ENCODE data around the gene HNRNPF.
A peak's percentile ranks its signal among the peaks of the same experiment; 100 is the strongest.

Gene HNRNPF

DNA sequence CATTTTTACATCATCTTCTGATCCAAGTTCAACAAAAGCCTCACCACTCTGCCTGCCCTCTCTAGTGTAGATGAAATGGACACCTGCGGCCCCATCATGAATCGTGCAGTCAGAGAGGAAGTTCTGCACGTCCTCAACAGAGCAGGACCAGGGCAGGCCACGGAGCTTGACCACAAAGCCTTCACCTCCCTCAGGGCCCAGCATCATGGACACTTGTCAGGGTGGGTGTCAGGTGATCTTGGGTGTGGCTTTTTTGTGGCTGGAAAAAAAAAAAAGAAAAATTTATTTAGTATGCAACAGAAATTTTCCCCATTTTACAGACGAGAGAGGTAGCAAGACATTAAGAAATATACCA is 21.3 kb downstream of the HNRNPF start:
- H4K8ac ChIP-seq (ENCODE audit: low read depth, low read length) = no peak overlapping the region
- H3K9ac ChIP-seq (ENCODE audit: low read length) = no peak overlapping the region
- H2AK5ac ChIP-seq (ENCODE audit: low read length) = no peak overlapping the region
- no peak overlapping the region for H3K4me2 ChIP-seq (ENCODE audit: low read length)
- H3K79me1 ChIP-seq (ENCODE audit: low read length) = no peaks in the 10 kb centered on the region
- H3K14ac ChIP-seq (ENCODE audit: low read length) = no peak overlapping the region
- H4K12ac ChIP-seq (ENCODE audit: low read depth, low read length) = no peak overlapping the region
- no CpG with 5 or more reads among the region's 5 CpGs for whole genome bisulfite sequencing (ENCODE audit: extremely low coverage, insufficient coverage, insufficient read length)
- H3K4ac ChIP-seq (ENCODE audit: low read depth, low read length) = no peak overlapping the region
- H3K4me3 ChIP-seq (ENCODE audit: low read depth, low read length) = peak overlapping the region; percentile 3
- H3K18ac ChIP-seq (ENCODE audit: low read length) = peak overlapping the region; percentile 18
- H3K27ac ChIP-seq (ENCODE audit: low read depth, low read length) = no peak overlapping the region
- no peaks in the 10 kb centered on the region for H3K9me3 ChIP-seq (ENCODE audit: insufficient read depth, low read depth, low read length)
- no peak for DNase-seq
- no peak overlapping the region for H2BK120ac ChIP-seq (ENCODE audit: insufficient read depth, low read length, poor library complexity)
- H3K4me1 ChIP-seq (ENCODE audit: control insufficient read depth in 1 of 2, insufficient read depth in 2 of 2, low read length in 2 of 2) = no peaks in the 10 kb centered on the region
- H3K79me2 ChIP-seq (ENCODE audit: control insufficient read depth, insufficient read depth, low read length, poor library complexity) = peaks cover 1% of the 10 kb centered on the region
- peaks cover 44 to 54% of the 10 kb centered on the region in 2 experiments for H3K36me3 ChIP-seq (ENCODE audit: control insufficient read depth in 1 of 2, insufficient read depth in 2 of 2, low read length in 2 of 2)
- H3K23ac ChIP-seq (ENCODE audit: low read length) = no peak overlapping the region
- H2BK5ac ChIP-seq (ENCODE audit: low read depth, low read length, poor library complexity) = no peak overlapping the region
- H2AFZ ChIP-seq (ENCODE audit: insufficient read depth, low read length, poor library complexity) = no peak overlapping the region
- H2BK12ac ChIP-seq (ENCODE audit: low read length) = no peak overlapping the region
- H4K91ac ChIP-seq (ENCODE audit: low read depth, low read length) = no peak overlapping the region
- no peaks in the 10 kb centered on the region for H3K27me3 ChIP-seq (ENCODE audit: insufficient read depth, low read length)

DNA sequence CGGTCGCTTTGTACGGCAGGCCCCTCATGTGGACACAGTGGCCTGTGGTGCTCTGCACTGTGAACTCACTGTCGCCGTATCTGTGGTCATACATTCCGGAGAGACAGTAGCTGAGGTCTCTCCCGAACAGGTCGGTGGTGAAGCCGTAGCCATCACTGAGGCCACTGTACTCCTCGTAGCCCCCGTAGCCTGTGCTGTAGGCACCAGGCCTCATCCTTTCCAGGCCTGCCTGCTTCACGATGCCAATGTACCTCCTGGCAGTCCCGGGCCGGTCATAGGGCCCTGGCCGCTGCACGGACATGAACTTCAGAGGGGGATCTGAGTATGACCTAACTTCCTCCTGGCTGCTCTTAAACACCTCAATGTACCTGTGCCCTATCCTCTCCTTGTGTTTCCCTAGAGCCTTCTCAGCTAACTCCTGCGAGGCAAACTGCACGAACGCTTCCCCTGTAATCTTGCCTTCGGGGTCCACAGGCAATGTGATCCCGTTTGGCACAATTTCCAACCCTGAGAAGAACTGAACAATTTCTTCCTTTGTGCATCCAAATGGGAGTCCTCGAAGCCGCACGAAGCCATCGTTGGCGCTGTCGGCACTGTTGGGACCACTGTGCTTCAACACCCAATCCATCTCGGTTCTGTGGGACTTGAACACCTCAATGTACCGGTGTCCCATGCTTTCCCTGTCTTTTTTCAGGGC is 21.9 kb downstream of the HNRNPF start:
- Histone ChIP-seq H3K9ac (ENCODE audit: low read length) (no peak overlapping the region), H2BK120ac (ENCODE audit: insufficient read depth, low read length, poor library complexity) (no peak overlapping the region), H3K79me2 (ENCODE audit: control insufficient read depth, insufficient read depth, low read length, poor library complexity) (no peaks in the 10 kb centered on the region), H3K4me1 (ENCODE audit: control insufficient read depth in 1 of 2, insufficient read depth in 2 of 2, low read length in 2 of 2) (no peaks in the 10 kb centered on the region), H3K23ac (ENCODE audit: low read length) (no peak overlapping the region), H3K27ac (ENCODE audit: low read depth, low read length) (no peak overlapping the region), H4K12ac (ENCODE audit: low read depth, low read length) (no peak overlapping the region), H2BK5ac (ENCODE audit: low read depth, low read length, poor library complexity) (no peak overlapping the region), H2AK5ac (ENCODE audit: low read length) (no peak overlapping the region), H3K4me3 (ENCODE audit: low read depth, low read length) (no peak overlapping the region), H3K79me1 (ENCODE audit: low read length) (no peaks in the 10 kb centered on the region), H3K18ac (ENCODE audit: low read length) (peak overlapping the region; percentile 18), H3K4me2 (ENCODE audit: low read length) (no peak overlapping the region), H4K91ac (ENCODE audit: low read depth, low read length) (no peak overlapping the region), H3K14ac (ENCODE audit: low read length) (no peak overlapping the region), H3K4ac (ENCODE audit: low read depth, low read length) (no peak overlapping the region), H2BK12ac (ENCODE audit: low read length) (no peak overlapping the region), H3K36me3 (ENCODE audit: control insufficient read depth in 1 of 2, insufficient read depth in 2 of 2, low read length in 2 of 2) (peaks cover 40 to 49% of the 10 kb centered on the region in 2 experiments), H4K8ac (ENCODE audit: low read depth, low read length) (no peak overlapping the region), H2AFZ (ENCODE audit: insufficient read depth, low read length, poor library complexity) (no peak overlapping the region), H3K9me3 (ENCODE audit: insufficient read depth, low read depth, low read length) (no peaks in the 10 kb centered on the region), H3K27me3 (ENCODE audit: insufficient read depth, low read length) (no peaks in the 10 kb centered on the region)
- WGBS (ENCODE audit: extremely low coverage, insufficient coverage, insufficient read length) = no CpG with 5 or more reads among the region's 29 CpGs
- DNase-seq = no peak

DNA sequence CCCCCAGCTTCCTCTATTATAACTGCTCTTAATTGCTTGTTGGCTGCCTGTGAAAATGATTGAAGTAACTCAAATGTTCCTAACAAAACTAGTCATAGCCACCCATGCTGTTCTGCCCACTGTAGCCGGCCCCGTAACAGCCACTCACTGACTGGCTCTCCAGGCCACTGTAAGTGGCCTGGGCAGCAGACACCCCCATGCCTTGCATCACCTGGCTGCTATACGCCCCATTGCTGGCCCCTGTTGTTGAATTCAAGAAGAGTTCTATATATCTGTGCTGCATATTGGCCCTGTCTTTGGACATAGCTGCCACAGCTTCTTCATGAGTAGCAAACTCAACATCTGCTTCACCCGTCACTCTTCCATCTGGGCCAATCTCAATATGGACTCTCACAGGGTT is 22.4 kb downstream of the HNRNPF start:
- Histone ChIP-seq H3K36me3 (ENCODE audit: control insufficient read depth in 1 of 2, insufficient read depth in 2 of 2, low read length in 2 of 2) (peaks cover 35 to 43% of the 10 kb centered on the region in 2 experiments), H3K14ac (ENCODE audit: low read length) (no peak overlapping the region), H4K12ac (ENCODE audit: low read depth, low read length) (no peak overlapping the region), H3K9ac (ENCODE audit: low read length) (no peak overlapping the region), H2AK5ac (ENCODE audit: low read length) (no peak overlapping the region), H3K27ac (ENCODE audit: low read depth, low read length) (no peak overlapping the region), H3K4me3 (ENCODE audit: low read depth, low read length) (no peak overlapping the region), H3K23ac (ENCODE audit: low read length) (no peak overlapping the region), H2AFZ (ENCODE audit: insufficient read depth, low read length, poor library complexity) (no peak overlapping the region), H3K18ac (ENCODE audit: low read length) (no peak overlapping the region), H2BK120ac (ENCODE audit: insufficient read depth, low read length, poor library complexity) (no peak overlapping the region), H3K79me1 (ENCODE audit: low read length) (no peaks in the 10 kb centered on the region), H2BK12ac (ENCODE audit: low read length) (no peak overlapping the region), H4K91ac (ENCODE audit: low read depth, low read length) (no peak overlapping the region), H3K9me3 (ENCODE audit: insufficient read depth, low read depth, low read length) (no peaks in the 10 kb centered on the region), H3K27me3 (ENCODE audit: insufficient read depth, low read length) (no peaks in the 10 kb centered on the region), H3K79me2 (ENCODE audit: control insufficient read depth, insufficient read depth, low read length, poor library complexity) (no peaks in the 10 kb centered on the region), H2BK5ac (ENCODE audit: low read depth, low read length, poor library complexity) (no peak overlapping the region), H4K8ac (ENCODE audit: low read depth, low read length) (no peak overlapping the region), H3K4me2 (ENCODE audit: low read length) (no peak overlapping the region), H3K4me1 (ENCODE audit: control insufficient read depth in 1 of 2, insufficient read depth in 2 of 2, low read length in 2 of 2) (no peaks in the 10 kb centered on the region), H3K4ac (ENCODE audit: low read depth, low read length) (no peak overlapping the region)
- DNase-seq = no peak
- no CpG with 5 or more reads among the region's 4 CpGs for WGBS (ENCODE audit: extremely low coverage, insufficient coverage, insufficient read length)

DNA sequence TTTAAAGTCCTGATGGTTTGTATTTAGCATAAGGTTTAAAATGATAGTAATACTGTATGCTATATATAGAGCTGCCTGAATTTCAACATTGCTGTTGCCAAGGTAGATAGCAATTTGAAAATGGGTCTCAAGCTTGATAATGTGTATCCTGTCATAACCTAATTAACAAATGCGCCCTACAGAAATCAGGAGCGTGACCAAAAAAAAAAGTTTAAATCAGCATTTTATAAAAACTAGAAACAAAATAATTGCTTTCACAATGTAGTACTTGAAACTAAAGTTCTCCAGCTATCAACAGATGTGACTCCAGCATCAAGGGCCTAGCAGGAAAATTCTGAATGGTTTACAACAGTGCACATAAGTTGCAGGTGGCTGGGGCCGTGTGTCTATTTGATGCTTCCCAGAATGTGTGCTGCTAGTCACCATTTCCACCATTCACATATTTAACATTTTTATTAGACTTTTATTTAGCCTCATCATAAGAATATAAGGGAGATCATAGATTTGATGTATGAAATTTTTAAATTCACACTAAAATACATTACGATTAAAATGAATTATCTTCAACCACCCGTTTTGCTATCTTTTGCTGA is 23.5 kb downstream of the HNRNPF start:
- H2AK5ac ChIP-seq (ENCODE audit: low read length) = no peak overlapping the region
- no peak overlapping the region for H3K27ac ChIP-seq (ENCODE audit: low read depth, low read length)
- no peaks in the 10 kb centered on the region for H3K4me1 ChIP-seq (ENCODE audit: control insufficient read depth in 1 of 2, insufficient read depth in 2 of 2, low read length in 2 of 2)
- no peak for DNase-seq
- no peak overlapping the region for H2BK120ac ChIP-seq (ENCODE audit: insufficient read depth, low read length, poor library complexity)
- H3K9ac ChIP-seq (ENCODE audit: low read length) = no peak overlapping the region
- no peaks in the 10 kb centered on the region for H3K79me2 ChIP-seq (ENCODE audit: control insufficient read depth, insufficient read depth, low read length, poor library complexity)
- H4K91ac ChIP-seq (ENCODE audit: low read depth, low read length) = no peak overlapping the region
- H3K36me3 ChIP-seq (ENCODE audit: control insufficient read depth in 1 of 2, insufficient read depth in 2 of 2, low read length in 2 of 2) = peaks cover 25 to 34% of the 10 kb centered on the region in 2 experiments
- no peak overlapping the region for H2BK5ac ChIP-seq (ENCODE audit: low read depth, low read length, poor library complexity)
- no peaks in the 10 kb centered on the region for H3K79me1 ChIP-seq (ENCODE audit: low read length)
- H3K27me3 ChIP-seq (ENCODE audit: insufficient read depth, low read length) = no peaks in the 10 kb centered on the region
- H4K8ac ChIP-seq (ENCODE audit: low read depth, low read length) = no peak overlapping the region
- no peak overlapping the region for H2AFZ ChIP-seq (ENCODE audit: insufficient read depth, low read length, poor library complexity)
- H3K18ac ChIP-seq (ENCODE audit: low read length) = no peak overlapping the region
- H3K14ac ChIP-seq (ENCODE audit: low read length) = no peak overlapping the region
- H3K9me3 ChIP-seq (ENCODE audit: insufficient read depth, low read depth, low read length) = no peaks in the 10 kb centered on the region
- H4K12ac ChIP-seq (ENCODE audit: low read depth, low read length) = no peak overlapping the region
- H3K23ac ChIP-seq (ENCODE audit: low read length) = no peak overlapping the region
- H2BK12ac ChIP-seq (ENCODE audit: low read length) = no peak overlapping the region
- H3K4me3 ChIP-seq (ENCODE audit: low read depth, low read length) = no peak overlapping the region
- H3K4me2 ChIP-seq (ENCODE audit: low read length) = no peak overlapping the region
- no peak overlapping the region for H3K4ac ChIP-seq (ENCODE audit: low read depth, low read length)
- WGBS (ENCODE audit: extremely low coverage, insufficient coverage, insufficient read length) = no CpG with 5 or more reads among the region's 5 CpGs
